Kidney tubule cell (primary cell): ENCODE data around the gene NOL7.

Source experiments
- DNase-seq: peaks from one replicate; pipeline ENCODE4 v3.0.0-alpha.2; 2018; ENCODE audit warnings: low spot score

Gene NOL7

GRCh38 chr6:13597073-13597472 lies 18.1 kb upstream of the NOL7 start:
- no peak for DNase-seq

- DNase-seq = no peak
Observed at GRCh38 chr6:13600036-13600435, 15.1 kb upstream of the NOL7 start.

GRCh38 chr6:13604135-13604534 lies 11.0 kb upstream of the NOL7 start:
- no peak for DNase-seq

- no peak for DNase-seq
Observed at GRCh38 chr6:13604546-13605416, 10.4 kb upstream of the NOL7 start.

GRCh38 chr6:13605634-13606033 lies 9.5 kb upstream of the NOL7 start:
- DNase-seq = no peak

- no peak for DNase-seq
Observed at GRCh38 chr6:13611715-13612114, 3.4 kb upstream of the NOL7 start.

- no peak for DNase-seq
Observed at GRCh38 chr6:13613029-13613594, 2.0 kb upstream of the NOL7 start.

GRCh38 chr6:13614126-13614925 lies 809 bp upstream of the NOL7 start:
- peak; percentile 57 for DNase-seq

- peak; percentile 49 for DNase-seq
Observed at GRCh38 chr6:13615792-13616120, 621 bp downstream of the NOL7 start.

- no peak for DNase-seq
Observed at GRCh38 chr6:13617066-13617465, 1.9 kb downstream of the NOL7 start.

- peak; percentile 51 for DNase-seq
Observed at GRCh38 chr6:13624871-13625288, 9.7 kb downstream of the NOL7 start.

- no peak for DNase-seq
Observed at GRCh38 chr6:13629459-13630116, 14.5 kb downstream of the NOL7 start.

GRCh38 chr6:13630499-13630898 lies 15.4 kb downstream of the NOL7 start:
- DNase-seq = no peak

- no peak for DNase-seq
Observed at GRCh38 chr6:13633343-13633742, 18.2 kb downstream of the NOL7 start.

GRCh38 chr6:13635948-13636658 lies 21.0 kb downstream of the NOL7 start:
- DNase-seq = no peak

- DNase-seq = no peak
Observed at GRCh38 chr6:13638014-13638413, 22.9 kb downstream of the NOL7 start.

- DNase-seq = no peak
Observed at GRCh38 chr6:13638626-13639025, 23.5 kb downstream of the NOL7 start.

GRCh38 chr6:13641315-13641714 lies 26.2 kb downstream of the NOL7 start:
- DNase-seq = no peak

GRCh38 chr6:13643125-13643524 lies 28.0 kb downstream of the NOL7 start:
- DNase-seq = no peak

- DNase-seq = no peak
Observed at GRCh38 chr6:13648850-13649249, 33.7 kb downstream of the NOL7 start.

GRCh38 chr6:13649393-13649792 lies 34.3 kb downstream of the NOL7 start:
- no peak for DNase-seq

- peak; percentile 12 for DNase-seq
Observed at GRCh38 chr6:13653296-13653695, 38.2 kb downstream of the NOL7 start.
